Measurements from ENCODE around the gene BHLHE41. TPM values are rescaled to one million over a fixed set of nuclear protein-coding genes. Genes with fewer than 3 reads are reported as not detected.
A peak's percentile ranks its signal among the peaks of the same experiment; 100 is the strongest.

Gene BHLHE41
- total RNA-seq, 1 donor from 2014 or later = 2.1 TPM

DNA sequence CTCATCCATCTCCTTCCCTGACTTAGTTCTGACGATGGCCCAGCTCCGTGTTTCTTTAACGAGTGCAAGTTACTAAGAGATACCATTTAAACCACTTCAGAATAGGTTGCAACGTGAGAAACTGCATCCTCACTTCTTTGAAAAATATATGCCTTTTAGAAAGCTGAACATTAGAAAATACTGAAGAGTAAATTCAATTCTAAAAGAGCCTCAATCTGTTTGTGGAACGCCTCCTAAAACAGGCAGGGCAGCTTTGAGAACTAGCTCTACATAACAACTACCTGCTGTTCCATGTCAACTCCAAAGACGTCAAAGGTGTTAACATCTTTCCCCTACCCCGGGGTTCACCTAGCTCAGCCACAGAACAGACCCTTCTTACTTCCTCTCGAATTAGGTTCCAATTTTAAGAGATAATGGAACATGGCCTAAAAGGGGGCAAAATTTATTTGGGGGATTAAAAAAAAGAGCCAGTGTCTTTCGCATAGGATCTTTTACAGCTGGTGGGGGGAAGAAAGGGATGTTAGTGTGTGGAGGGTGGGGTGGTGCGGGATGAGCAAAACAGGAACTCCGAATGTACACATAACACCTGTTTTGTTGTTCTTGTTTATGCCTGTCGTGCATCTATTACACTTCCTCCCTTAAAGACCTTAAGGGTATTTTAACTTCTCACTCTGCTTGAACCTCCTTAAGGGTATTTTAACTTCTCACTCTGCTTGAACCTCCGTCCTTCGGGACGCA lies 3.3 kb downstream of the BHLHE41 start:
- H3K27me3 ChIP-seq (ENCODE audit: control insufficient read depth, insufficient read depth, low read length) = peaks cover 8% of the 10 kb centered on the region
- no peak for DNase-seq (ENCODE audit: low read depth)
- H3K36me3 ChIP-seq (ENCODE audit: control insufficient read depth, insufficient read depth, low read length) = no peaks in the 10 kb centered on the region
- peak overlapping the region; percentile 46 for H3K4me3 ChIP-seq (ENCODE audit: low read depth, low read length)
- TF ChIP-seq CTCF (IDR thresholded peaks at IDR 0.05; ENCODE audit: insufficient read depth, low read length, severe bottlenecking) = no peak
- no peak for FAIRE-seq

DNA sequence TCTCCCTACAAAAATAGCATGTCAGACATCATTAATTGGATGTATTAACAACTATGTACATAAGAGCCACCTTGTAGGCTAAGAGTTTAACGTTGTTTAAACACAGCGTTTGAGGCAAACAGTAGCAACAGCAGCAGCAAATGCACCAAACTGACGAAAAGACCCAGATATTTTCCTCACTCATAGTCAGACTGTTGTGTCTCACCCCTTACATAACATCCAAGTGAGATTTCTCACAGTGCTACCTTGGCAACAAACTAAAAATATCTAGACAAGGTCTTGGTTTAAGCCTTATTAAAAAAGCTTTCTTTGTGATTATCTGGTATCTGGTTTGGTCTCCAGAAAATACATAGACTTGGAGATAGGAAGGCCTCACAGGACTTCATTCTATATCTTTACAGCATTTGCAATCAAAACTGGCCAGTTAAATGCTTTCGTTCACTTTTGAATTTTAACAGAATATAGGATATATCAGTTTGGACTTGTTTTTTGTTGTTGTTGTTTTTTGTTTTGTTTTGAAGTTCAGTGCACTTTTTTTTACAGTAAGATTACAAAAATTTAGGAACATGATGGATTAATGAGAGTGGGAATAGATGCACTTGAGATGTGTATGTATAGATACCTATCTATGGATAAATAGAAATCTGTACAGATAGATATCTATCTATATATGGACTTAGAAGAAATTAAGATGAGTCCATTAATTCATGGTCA lies 4.1 kb downstream of the BHLHE41 start:
- Histone ChIP-seq H3K27me3 (ENCODE audit: control insufficient read depth, insufficient read depth, low read length) (peaks cover 8% of the 10 kb centered on the region), H3K36me3 (ENCODE audit: control insufficient read depth, insufficient read depth, low read length) (no peaks in the 10 kb centered on the region), H3K4me3 (ENCODE audit: low read depth, low read length) (no peak overlapping the region)
- FAIRE-seq = no peak
- no peak for DNase-seq (ENCODE audit: low read depth)
- no peak for TF ChIP-seq CTCF (IDR thresholded peaks at IDR 0.05; ENCODE audit: insufficient read depth, low read length, severe bottlenecking)

DNA sequence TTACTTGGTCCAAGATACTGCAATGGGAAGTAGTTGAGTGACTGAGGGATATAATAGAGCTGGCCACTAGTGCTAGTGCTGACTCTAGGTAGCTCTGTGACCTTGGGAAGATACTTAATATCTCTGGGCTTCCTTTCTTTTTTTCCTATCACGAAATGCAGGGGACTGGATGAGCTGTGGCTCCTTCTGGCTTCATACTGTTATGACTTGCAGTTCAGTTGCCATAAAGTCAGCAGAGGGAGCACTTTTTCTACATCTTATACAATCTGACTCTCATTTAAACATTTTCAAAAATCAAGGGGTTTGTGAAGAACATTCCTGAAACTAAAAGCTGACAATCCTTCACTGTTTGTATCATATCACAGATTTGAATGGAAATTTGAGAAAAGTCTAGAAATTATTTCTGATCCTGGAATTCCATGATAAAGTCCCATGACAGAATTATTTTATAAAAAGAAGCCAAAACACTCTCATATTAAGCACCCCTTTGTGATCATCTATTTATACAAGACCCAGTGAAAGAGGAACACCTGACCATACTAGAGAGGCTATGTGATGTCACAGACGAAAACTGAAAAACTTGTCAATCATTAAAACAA lies 5.3 kb downstream of the BHLHE41 start:
- DNase-seq (ENCODE audit: low read depth) (peak; percentile 54), FAIRE-seq (no peak)
- peak; percentile 57 for TF ChIP-seq CTCF (IDR thresholded peaks at IDR 0.05; ENCODE audit: insufficient read depth, low read length, severe bottlenecking)
- peaks cover 3% of the 10 kb centered on the region for H3K27me3 ChIP-seq (ENCODE audit: control insufficient read depth, insufficient read depth, low read length)
- H3K36me3 ChIP-seq (ENCODE audit: control insufficient read depth, insufficient read depth, low read length) = no peaks in the 10 kb centered on the region
- H3K4me3 ChIP-seq (ENCODE audit: low read depth, low read length) = no peak overlapping the region

DNA sequence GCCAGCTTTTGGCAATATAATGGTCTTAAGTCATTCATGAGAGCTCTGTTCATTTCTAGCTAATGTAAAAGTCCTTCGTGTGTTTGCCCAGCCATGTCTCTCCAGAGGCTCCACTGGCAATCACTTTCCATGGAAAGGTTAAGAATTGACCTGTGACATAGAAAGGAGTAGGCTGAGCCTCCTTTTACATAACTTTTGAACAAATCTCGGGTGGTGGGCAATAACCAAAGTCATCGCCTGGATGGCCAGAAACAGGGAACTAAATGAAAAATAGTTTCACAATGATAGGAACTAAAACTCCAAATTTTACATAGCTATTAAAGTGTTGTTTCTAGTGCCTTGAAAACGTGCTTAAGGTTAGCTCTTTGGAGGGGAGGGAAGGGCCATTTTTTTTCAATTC lies 6.5 kb downstream of the BHLHE41 start:
- Histone ChIP-seq H3K36me3 (ENCODE audit: control insufficient read depth, insufficient read depth, low read length) (no peaks in the 10 kb centered on the region), H3K27me3 (ENCODE audit: control insufficient read depth, insufficient read depth, low read length) (no peaks in the 10 kb centered on the region), H3K4me3 (ENCODE audit: low read depth, low read length) (no peak overlapping the region)
- FAIRE-seq (no peak), DNase-seq (ENCODE audit: low read depth) (no peak)
- TF ChIP-seq CTCF (IDR thresholded peaks at IDR 0.05; ENCODE audit: insufficient read depth, low read length, severe bottlenecking) = no peak

DNA sequence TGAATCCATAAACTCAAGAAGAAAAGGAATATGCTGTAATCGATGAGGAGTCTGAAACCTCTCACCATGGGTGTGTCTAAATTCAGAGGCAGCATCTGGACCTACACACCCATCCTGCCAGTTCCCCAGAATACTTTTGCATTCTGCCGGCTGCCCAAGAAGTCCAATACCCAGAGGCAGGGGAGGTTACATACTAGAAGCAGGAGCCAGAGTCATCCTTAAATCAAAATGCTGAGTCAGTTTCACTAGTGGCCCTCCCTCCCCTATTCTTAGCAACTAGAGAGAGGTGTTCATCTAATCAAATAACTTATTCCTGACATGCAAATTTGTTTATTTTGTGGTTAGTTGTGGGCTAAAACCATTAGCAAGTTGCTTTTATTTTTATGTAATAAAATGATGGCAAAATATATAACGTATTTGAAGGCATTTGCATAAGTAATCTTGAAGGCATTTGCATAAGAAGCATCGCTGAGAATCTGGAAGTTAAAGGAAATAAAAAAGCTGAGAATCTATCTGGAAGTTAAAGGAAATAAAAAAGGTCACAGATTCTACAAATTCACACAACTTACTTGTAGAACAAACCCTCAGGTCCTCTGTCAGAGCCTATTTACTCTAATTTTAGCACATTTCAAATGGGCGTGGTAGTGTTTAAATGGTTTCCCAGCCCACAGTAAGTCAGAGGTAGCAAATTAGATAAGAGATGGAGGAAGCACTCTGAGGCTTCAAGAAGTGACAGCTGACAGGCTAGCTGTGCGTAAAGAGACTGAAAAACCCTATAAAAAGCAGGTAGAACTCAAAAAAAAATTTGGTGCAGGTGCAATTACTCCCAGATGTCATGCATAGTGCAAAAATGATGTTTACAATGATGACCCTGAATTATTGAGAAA lies 7.8 kb downstream of the BHLHE41 start:
- DNase-seq (ENCODE audit: low read depth) = peak; percentile 25
- no peak for TF ChIP-seq CTCF (IDR thresholded peaks at IDR 0.05; ENCODE audit: insufficient read depth, low read length, severe bottlenecking)
- H3K4me3 ChIP-seq (ENCODE audit: low read depth, low read length) = no peak overlapping the region
- no peaks in the 10 kb centered on the region for H3K27me3 ChIP-seq (ENCODE audit: control insufficient read depth, insufficient read depth, low read length)
- H3K36me3 ChIP-seq (ENCODE audit: control insufficient read depth, insufficient read depth, low read length) = no peaks in the 10 kb centered on the region
- FAIRE-seq = no peak

Data from bronchial epithelial cell (primary cell).